Nephron (organoid): ENCODE data around the gene TMEM88.

Source experiments
- H3K27ac Mint-ChIP-seq, 3 experiments: 2 replicates each; pipeline ENCODE4 v1.8.0; 2020; ENCODE audit warnings: mixed read lengths in 3 of 3, mild to moderate bottlenecking in 2 of 3, moderate library complexity in 1 of 3
- H3K27me3 Mint-ChIP-seq: 2 replicates; pipeline ENCODE4 v1.8.0; 2021; ENCODE audit warnings: low read depth, mild to moderate bottlenecking, moderate library complexity, mixed read lengths
- H3K36me3 Mint-ChIP-seq: 2 replicates; pipeline ENCODE4 v1.8.0; 2020; ENCODE audit warnings: low read depth, mixed read lengths
- H3K4me1 Mint-ChIP-seq: 2 replicates; pipeline ENCODE4 v1.8.0; 2020; ENCODE audit warnings: mixed read lengths
- H3K4me3 Mint-ChIP-seq, 3 experiments: 2 replicates each; pipeline ENCODE4 v1.8.0; 2020; ENCODE audit warnings: mild to moderate bottlenecking in 3 of 3, mixed read lengths in 3 of 3, moderate library complexity in 2 of 3
- H3K9me3 Mint-ChIP-seq: 2 replicates; pipeline ENCODE4 v1.8.0; 2020; ENCODE audit warnings: mixed read lengths
- CTCF ChIP-seq, 3 experiments: fragments of 200-600 bp; sonication (generic); IDR thresholded peaks; one replicate each; pipeline ENCODE4 v1.5.0; 2021; ENCODE audit warnings: antibody characterized with exemption in 3 of 3; ENCODE audit not compliant: unreplicated experiment in 3 of 3

TMEM88 gene

DNA sequence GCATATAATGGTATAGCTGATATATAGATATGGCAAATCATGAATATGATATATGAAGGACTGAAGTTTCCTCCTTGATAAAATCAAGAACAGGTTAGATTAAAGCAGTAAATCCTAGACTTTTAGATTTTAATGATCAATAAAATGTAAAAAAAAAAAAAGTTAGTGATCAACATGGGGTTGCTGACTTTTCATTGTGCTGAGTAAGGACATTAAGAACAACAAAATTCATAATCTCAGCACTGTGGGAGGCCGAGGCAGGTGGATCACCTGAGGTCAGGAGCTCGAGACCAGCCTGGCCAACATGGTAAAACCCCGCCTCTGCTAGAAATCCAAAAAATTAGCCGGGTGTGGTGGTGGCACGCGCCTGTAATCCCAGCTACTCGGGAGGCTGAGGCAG, 23.4 kb downstream of the TMEM88 start:
- no peak for TF ChIP-seq CTCF (IDR thresholded peaks at IDR 0.05; ENCODE audit: unreplicated experiment in 3 of 3)
- H3K4me3 Mint-ChIP-seq, result no peak overlapping the region
- H3K27me3 Mint-ChIP-seq, result no peaks in the 10 kb centered on the region
- H3K9me3 Mint-ChIP-seq, result no peaks in the 10 kb centered on the region
- H3K36me3 Mint-ChIP-seq, result peaks cover 33% of the 10 kb centered on the region
- no peak overlapping the region for H3K27ac Mint-ChIP-seq
- H3K4me1 Mint-ChIP-seq, result no peaks in the 10 kb centered on the region

DNA sequence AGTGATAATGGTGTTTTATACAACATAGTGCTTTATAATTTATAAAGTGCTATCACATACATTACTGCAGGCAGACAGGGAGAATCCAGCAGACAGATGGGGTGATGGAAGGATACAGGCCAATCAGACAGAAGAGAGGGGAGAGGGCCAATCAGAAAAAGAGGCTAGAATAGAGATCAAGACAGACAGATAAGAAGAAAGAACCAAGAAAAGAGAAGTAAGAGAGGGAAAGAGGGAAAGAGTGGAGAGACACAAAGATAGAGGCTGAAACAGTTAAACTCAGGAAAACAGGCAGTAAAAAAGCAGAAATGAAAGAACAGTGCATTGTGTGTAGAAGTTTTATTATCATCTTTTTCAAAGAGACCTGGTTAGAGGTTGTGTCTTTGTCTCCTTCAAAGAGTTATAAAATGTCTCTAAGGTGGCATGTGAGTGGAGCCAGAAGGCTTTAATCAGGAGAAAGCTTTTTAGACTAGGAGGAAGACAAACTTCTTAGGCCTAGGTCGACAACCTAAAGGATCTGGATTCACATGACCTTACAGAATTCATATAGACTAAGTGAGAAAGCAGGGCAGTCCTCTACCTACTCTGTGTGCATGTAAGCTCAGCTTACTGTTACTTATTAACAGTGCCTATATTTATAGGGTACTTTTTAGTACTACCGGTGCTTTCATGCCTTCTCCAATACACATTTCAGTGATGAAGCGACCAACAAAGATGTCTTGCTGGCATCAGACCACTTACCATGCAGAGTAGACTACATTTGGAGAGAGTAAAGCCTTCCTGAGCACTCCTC, 25.4 kb downstream of the TMEM88 start:
- no peak for TF ChIP-seq CTCF (IDR thresholded peaks at IDR 0.05; ENCODE audit: unreplicated experiment in 3 of 3)
- Mint-ChIP-seq H3K4me1 (no peaks in the 10 kb centered on the region), H3K36me3 (peaks cover 22% of the 10 kb centered on the region), H3K27ac (no peak overlapping the region), H3K27me3 (no peaks in the 10 kb centered on the region), H3K4me3 (no peak overlapping the region), H3K9me3 (no peaks in the 10 kb centered on the region)

- no peaks in the 10 kb centered on the region for H3K9me3 Mint-ChIP-seq
- H3K36me3 Mint-ChIP-seq, result peaks cover 11% of the 10 kb centered on the region
Measured at GRCh38 chr17:7881276-7882054, 26.6 kb downstream of the TMEM88 start.

DNA sequence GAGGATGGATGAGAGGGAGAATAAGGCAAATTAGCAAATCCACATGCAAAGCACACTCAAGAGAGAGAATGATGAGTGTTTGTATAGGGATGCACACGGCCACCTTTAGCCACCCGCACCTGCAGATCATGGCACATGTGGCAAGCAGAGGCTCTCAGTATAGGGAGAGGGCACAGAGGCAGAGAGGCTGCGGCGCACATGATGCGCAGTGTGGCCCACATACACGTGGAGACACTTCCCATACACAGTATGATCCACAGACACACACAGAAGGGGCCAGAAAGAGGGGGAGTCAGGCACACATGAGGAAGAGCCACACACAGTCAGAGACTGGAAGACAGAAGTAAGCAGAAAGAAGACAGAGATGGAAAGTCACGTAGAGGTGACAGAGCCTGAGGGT, 27.2 kb downstream of the TMEM88 start:
- no peak overlapping the region for H3K27ac Mint-ChIP-seq
- no peaks in the 10 kb centered on the region for H3K9me3 Mint-ChIP-seq
- no peaks in the 10 kb centered on the region for H3K4me1 Mint-ChIP-seq
- H3K36me3 Mint-ChIP-seq, result peaks cover 6% of the 10 kb centered on the region
- no peak overlapping the region for H3K4me3 Mint-ChIP-seq
- no peaks in the 10 kb centered on the region for H3K27me3 Mint-ChIP-seq
- no peak for TF ChIP-seq CTCF (IDR thresholded peaks at IDR 0.05; ENCODE audit: unreplicated experiment in 3 of 3)

More at GRCh38 chr17:7881276-7882054, 26.6 kb downstream of the TMEM88 start:
- Mint-ChIP-seq H3K4me3 (no peak overlapping the region), H3K4me1 (no peaks in the 10 kb centered on the region), H3K27me3 (no peaks in the 10 kb centered on the region), H3K27ac (no peak overlapping the region)
- TF ChIP-seq CTCF (IDR thresholded peaks at IDR 0.05; ENCODE audit: unreplicated experiment in 3 of 3), result no peak

DNA sequence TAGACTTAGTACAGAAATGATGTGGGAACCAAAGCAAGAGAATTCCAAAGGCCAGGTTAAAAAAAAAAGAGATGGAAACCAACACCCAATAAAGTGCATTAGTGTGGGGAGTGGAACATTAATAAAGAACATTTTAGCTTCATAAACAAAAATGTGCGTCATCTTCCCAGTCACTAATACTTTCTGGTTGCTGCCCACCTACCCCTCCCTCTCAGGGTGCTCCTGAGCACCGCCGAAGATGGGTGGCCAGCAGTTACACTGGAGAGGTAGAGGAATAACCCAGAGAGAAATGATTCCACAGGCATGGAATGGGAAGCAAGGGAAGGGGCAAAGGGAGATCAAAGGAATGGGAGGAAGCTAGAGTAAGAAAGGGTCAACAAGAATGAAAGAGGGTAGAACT, 27.8 kb downstream of the TMEM88 start:
- Mint-ChIP-seq H3K4me1 (no peaks in the 10 kb centered on the region), H3K27ac (no peak overlapping the region), H3K27me3 (no peaks in the 10 kb centered on the region), H3K4me3 (no peak overlapping the region), H3K9me3 (no peaks in the 10 kb centered on the region), H3K36me3 (peaks cover 2% of the 10 kb centered on the region)
- TF ChIP-seq CTCF (IDR thresholded peaks at IDR 0.05; ENCODE audit: unreplicated experiment in 3 of 3), result no peak
